Esophagus (tissue), 2 donors: ENCODE data around the gene EN2. TPM values are rescaled to one million over a fixed set of nuclear protein-coding genes. Genes with fewer than 3 reads are reported as not detected.

ENCODE experiments used
- H3K27ac ChIP-seq, 2 donors: one replicate each; pipeline ENCODE4 v1.5.1; 2013; ENCODE audit warnings: low read depth in 2 of 2, mild to moderate bottlenecking in 2 of 2, inconsistent platforms in 1 of 2, low read length in 1 of 2, moderate library complexity in 1 of 2
- H3K27me3 ChIP-seq, 2 donors: one replicate each; pipeline ENCODE4 v1.6.1; 2013; ENCODE audit warnings: low read length in 2 of 2, control low read depth in 1 of 2, mild to moderate bottlenecking in 1 of 2; ENCODE audit not compliant: insufficient read depth in 2 of 2, control insufficient read depth in 1 of 2
- H3K36me3 ChIP-seq, 2 donors: one replicate each; pipeline ENCODE4 v1.6.1; 2013; ENCODE audit warnings: low read length in 1 of 2; ENCODE audit not compliant: control insufficient read depth in 2 of 2, insufficient read depth in 2 of 2
- H3K4me1 ChIP-seq, 2 donors: one replicate each; pipeline ENCODE4 v1.6.1; 2013; ENCODE audit warnings: low read length in 1 of 2; ENCODE audit not compliant: control insufficient read depth in 2 of 2, insufficient read depth in 2 of 2
- H3K4me3 ChIP-seq, 2 donors: one replicate each; pipeline ENCODE4 v1.5.1; 2013; ENCODE audit warnings: low read length in 2 of 2, mild to moderate bottlenecking in 2 of 2, low read depth in 1 of 2, moderate library complexity in 1 of 2
- H3K9me3 ChIP-seq, 2 donors: one replicate each; pipeline ENCODE4 v1.6.1; 2013; ENCODE audit warnings: mild to moderate bottlenecking in 2 of 2, low read depth in 1 of 2, low read length in 1 of 2, moderate library complexity in 1 of 2; ENCODE audit not compliant: control insufficient read depth in 2 of 2, insufficient read depth in 1 of 2
- WGBS, 2 donors: extraction: QIAGEN DNeasy Blood & Tissue Kit; methylation state at CpG; one replicate each; pipeline ENCODE4 v1.1.7; 2013; 5-methylcytosine and 5-hydroxymethylcytosine counted together
- polyA plus RNA-seq, 2 donors: library from polyadenylated mRNA; stranded (reverse); fragments of 200-250 nt; gene quantifications; one replicate each; pipeline ENCODE4 v1.2.3, GENCODE V29; 2013
- donor health status: healthy with polysubstance abuse.
- donor health status: Bipolar disorder and iron deficiency.

The EN2 gene
- polyA plus RNA-seq, 2 donors: 0.01 to 0.02 TPM

DNA sequence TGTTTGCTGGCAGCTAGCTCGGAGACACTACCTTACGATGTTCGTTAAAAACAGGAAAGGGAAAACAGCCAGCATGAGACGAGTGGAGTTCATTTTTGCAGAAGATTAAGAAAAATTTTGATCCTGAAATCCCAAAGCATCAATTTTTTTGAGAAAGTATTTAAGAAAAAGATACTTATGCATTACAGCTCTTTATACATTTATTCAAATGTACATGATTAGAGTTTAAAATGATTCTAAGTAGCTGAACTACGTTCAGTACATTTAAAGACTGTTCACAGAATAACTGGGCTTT lies 53.7 kb downstream of the EN2 start:
- H3K9me3 ChIP-seq: peaks cover 0 to 2% of the 10 kb centered on the region in 2 donors
- H3K4me3 ChIP-seq: no peak overlapping the region
- H3K27me3 ChIP-seq: peaks cover 10 to 16% of the 10 kb centered on the region in 2 donors
- peaks cover 0 to 6% of the 10 kb centered on the region in 2 donors for H3K4me1 ChIP-seq
- H3K36me3 ChIP-seq: no peaks in the 10 kb centered on the region
- WGBS, 2 donors: 24 to 25% methylated on average over 5 of the region's 5 CpGs
- no peak overlapping the region for H3K27ac ChIP-seq

DNA sequence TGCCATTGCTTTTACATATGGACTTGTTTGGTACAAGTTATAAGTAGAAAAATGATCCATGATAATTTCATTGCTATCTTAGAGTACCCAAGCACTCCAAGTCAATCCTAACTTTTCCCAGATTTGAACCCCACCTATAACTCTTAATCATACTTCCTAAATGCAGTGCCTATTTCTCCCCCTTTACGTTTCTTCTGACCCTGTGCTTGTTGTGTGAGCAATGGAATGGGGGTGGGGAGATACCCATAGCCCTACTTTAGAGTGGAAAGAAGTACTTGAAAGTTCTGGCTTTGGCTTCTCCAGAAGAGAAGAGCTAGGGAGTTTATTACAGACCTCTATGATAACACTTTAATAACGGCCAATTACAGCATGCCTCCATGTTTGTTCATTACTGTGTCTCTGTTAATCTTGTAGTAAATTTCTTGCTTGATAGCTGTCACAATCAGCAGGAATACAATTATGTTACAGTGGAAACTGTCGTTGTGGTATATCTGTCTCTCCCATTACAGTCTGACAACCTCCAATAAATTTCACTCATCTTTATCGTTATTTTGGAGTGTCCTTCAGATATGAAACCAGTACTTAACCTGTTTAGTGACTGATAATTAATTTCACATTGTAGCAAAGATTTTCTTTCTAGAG lies 54.4 kb downstream of the EN2 start:
- WGBS, 2 donors: 35 to 41% methylated on average over 4 of the region's 4 CpGs
- no peaks in the 10 kb centered on the region for H3K36me3 ChIP-seq
- H3K4me1 ChIP-seq: peaks cover 0 to 6% of the 10 kb centered on the region in 2 donors
- H3K27me3 ChIP-seq: peaks cover 5 to 13% of the 10 kb centered on the region in 2 donors
- no peak overlapping the region for H3K27ac ChIP-seq
- H3K9me3 ChIP-seq: peaks cover 0 to 2% of the 10 kb centered on the region in 2 donors
- H3K4me3 ChIP-seq: no peak overlapping the region

DNA sequence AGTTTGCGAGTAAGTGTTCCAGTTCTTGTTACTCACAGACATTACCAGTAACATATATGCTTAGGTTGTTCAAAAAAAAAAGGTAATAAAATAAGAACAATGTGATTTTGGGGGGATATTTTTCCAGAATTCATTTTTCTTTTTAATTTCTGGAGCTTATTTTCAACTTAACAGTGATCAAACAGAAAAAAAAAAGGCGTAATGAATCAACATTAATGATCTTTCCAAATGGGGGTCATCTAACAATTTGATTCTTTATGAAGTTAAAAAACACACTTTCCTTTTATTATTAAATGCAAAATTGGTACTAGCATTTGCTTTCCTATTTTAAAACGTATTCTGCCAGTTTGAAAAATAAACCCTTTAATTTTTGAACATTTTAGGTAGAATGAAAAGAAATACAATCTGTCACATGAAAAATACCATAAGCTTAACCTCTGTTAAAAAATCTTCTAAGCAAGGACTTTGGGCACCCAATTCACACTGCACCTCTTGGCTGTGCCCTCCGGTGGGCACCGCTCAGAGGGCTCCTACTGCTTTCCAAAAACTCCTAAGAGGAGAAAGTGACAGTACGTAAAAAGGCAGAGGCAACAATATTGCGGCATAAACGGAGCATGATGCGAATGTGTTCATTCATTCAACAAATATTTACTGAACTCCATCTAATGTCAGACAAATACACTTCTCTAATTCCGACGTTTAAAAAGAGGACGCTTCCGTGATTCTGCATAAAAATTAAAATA lies 55.8 kb downstream of the EN2 start:
- no peak overlapping the region for H3K27ac ChIP-seq
- H3K36me3 ChIP-seq: no peaks in the 10 kb centered on the region
- H3K9me3 ChIP-seq: no peaks in the 10 kb centered on the region
- WGBS, 2 donors: 71 to 72% methylated on average over 13 of the region's 13 CpGs
- H3K27me3 ChIP-seq: peaks cover 4 to 11% of the 10 kb centered on the region in 2 donors
- H3K4me3 ChIP-seq: no peak overlapping the region
- peaks cover 0 to 6% of the 10 kb centered on the region in 2 donors for H3K4me1 ChIP-seq

DNA sequence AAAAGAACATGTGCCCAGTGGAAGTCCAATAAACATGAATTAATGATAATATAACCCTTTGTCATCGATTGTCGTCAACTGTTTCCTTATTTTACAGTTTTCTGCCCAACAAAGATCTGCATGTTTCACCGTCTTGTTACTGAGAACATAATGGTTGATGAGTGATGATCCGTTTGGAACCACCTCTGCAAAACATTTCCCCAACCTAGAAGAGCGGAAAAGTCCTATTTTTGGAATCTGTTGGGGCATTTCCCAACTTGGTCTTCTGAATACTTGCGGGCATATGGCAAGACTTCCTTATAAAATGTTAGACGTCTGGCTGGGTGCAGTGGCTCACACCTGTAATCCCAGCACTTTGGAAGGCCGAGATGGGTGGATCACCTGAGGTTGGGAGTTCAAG lies 56.4 kb downstream of the EN2 start:
- no peak overlapping the region for H3K27ac ChIP-seq
- H3K4me1 ChIP-seq: peaks cover 0 to 6% of the 10 kb centered on the region in 2 donors
- no peak overlapping the region for H3K4me3 ChIP-seq
- no peaks in the 10 kb centered on the region for H3K9me3 ChIP-seq
- WGBS, 2 donors: 78 to 82% methylated on average over 8 of the region's 8 CpGs
- H3K27me3 ChIP-seq: peaks cover 0 to 11% of the 10 kb centered on the region in 2 donors
- H3K36me3 ChIP-seq: no peaks in the 10 kb centered on the region

Other genes with a start within 250 kb of the EN2 start
- gene INSIG1, start 160.3 kb upstream of the EN2 start, polyA plus RNA-seq: 10 to 100 TPM; 17.7 to 40.3 TPM
- not detected for gene CNPY1, start 88.4 kb downstream of the EN2 start, polyA plus RNA-seq
- gene RBM33, start 186.5 kb downstream of the EN2 start, polyA plus RNA-seq: 10 to 100 TPM; 11.6 to 25.6 TPM